ENCODE data around the gene SHF.

SHF gene

GRCh38 chr15:45123397-45123796 lies 64.4 kb downstream of the SHF start:
- no peak for DNase-seq

- DNase-seq = no peak
These were observed 65.0 kb downstream of the SHF start for GRCh38 chr15:45122719-45123118.

- DNase-seq = no peak
These were observed 65.9 kb downstream of the SHF start for GRCh38 chr15:45121706-45122417.

GRCh38 chr15:45121020-45121419 lies 66.7 kb downstream of the SHF start:
- no peak for DNase-seq

GRCh38 chr15:45120081-45120972 lies 67.4 kb downstream of the SHF start:
- DNase-seq = no peak

GRCh38 chr15:45118996-45119395 lies 68.8 kb downstream of the SHF start:
- DNase-seq = no peak

- peak; percentile 89 for DNase-seq
These were observed 69.6 kb downstream of the SHF start for GRCh38 chr15:45118131-45118588.

- DNase-seq = no peak
These were observed 70.2 kb downstream of the SHF start for GRCh38 chr15:45117308-45118130.
